Activated gamma-delta T cell (primary cell): ENCODE results near the gene TPM2.

Source experiments
- DNase-seq: peaks from one replicate; lab custom pipeline; 2025; lab: John Stamatoyannopoulos, UW

TPM2 gene

GRCh38 chr9:35718721-35719511, 29.2 kb upstream of the TPM2 start:
- DNase-seq: no peak

- DNase-seq: no peak
Observed at GRCh38 chr9:35717132-35717870, 27.6 kb upstream of the TPM2 start.

GRCh38 chr9:35716230-35716629, 26.5 kb upstream of the TPM2 start:
- DNase-seq: no peak

GRCh38 chr9:35714579-35715252, 25.0 kb upstream of the TPM2 start:
- DNase-seq: no peak

GRCh38 chr9:35714123-35714522, 24.4 kb upstream of the TPM2 start:
- DNase-seq: no peak

- no peak for DNase-seq
Observed at GRCh38 chr9:35713578-35713977, 23.9 kb upstream of the TPM2 start.

- DNase-seq: no peak
Observed at GRCh38 chr9:35712762-35713400, 23.2 kb upstream of the TPM2 start.

GRCh38 chr9:35711501-35712428, 22.0 kb upstream of the TPM2 start:
- no peak for DNase-seq

GRCh38 chr9:35710818-35711500, 21.2 kb upstream of the TPM2 start:
- DNase-seq: no peak

- DNase-seq: no peak
Observed at GRCh38 chr9:35708146-35708545, 18.4 kb upstream of the TPM2 start.

GRCh38 chr9:35706951-35707350, 17.2 kb upstream of the TPM2 start:
- DNase-seq: no peak

- DNase-seq: no peak
Observed at GRCh38 chr9:35705836-35706430, 16.2 kb upstream of the TPM2 start.

- DNase-seq: no peak
Observed at GRCh38 chr9:35705372-35705771, 15.6 kb upstream of the TPM2 start.

- DNase-seq: no peak
Observed at GRCh38 chr9:35703906-35704672, 14.4 kb upstream of the TPM2 start.

- no peak for DNase-seq
Observed at GRCh38 chr9:35702696-35703095, 13.0 kb upstream of the TPM2 start.

GRCh38 chr9:35700942-35701341, 11.2 kb upstream of the TPM2 start:
- no peak for DNase-seq

GRCh38 chr9:35700031-35700430, 10.3 kb upstream of the TPM2 start:
- DNase-seq: no peak

- DNase-seq: no peak
Observed at GRCh38 chr9:35698231-35698630, 8.5 kb upstream of the TPM2 start.

- DNase-seq: no peak
Observed at GRCh38 chr9:35697486-35697885, 7.8 kb upstream of the TPM2 start.
